Nephron (organoid): ENCODE results near the gene OST4.

Experiments
- H3K27ac Mint-ChIP-seq, 3 experiments: 2 replicates each; pipeline ENCODE4 v1.8.0; 2020; ENCODE audit warnings: mixed read lengths in 3 of 3, mild to moderate bottlenecking in 2 of 3, moderate library complexity in 1 of 3
- H3K27me3 Mint-ChIP-seq: 2 replicates; pipeline ENCODE4 v1.8.0; 2021; ENCODE audit warnings: low read depth, mild to moderate bottlenecking, moderate library complexity, mixed read lengths
- H3K36me3 Mint-ChIP-seq: 2 replicates; pipeline ENCODE4 v1.8.0; 2020; ENCODE audit warnings: low read depth, mixed read lengths
- H3K4me1 Mint-ChIP-seq: 2 replicates; pipeline ENCODE4 v1.8.0; 2020; ENCODE audit warnings: mixed read lengths
- H3K4me3 Mint-ChIP-seq, 3 experiments: 2 replicates each; pipeline ENCODE4 v1.8.0; 2020; ENCODE audit warnings: mild to moderate bottlenecking in 3 of 3, mixed read lengths in 3 of 3, moderate library complexity in 2 of 3
- H3K9me3 Mint-ChIP-seq: 2 replicates; pipeline ENCODE4 v1.8.0; 2020; ENCODE audit warnings: mixed read lengths
- TF ChIP-seq, protein P1 (sequence below), 3 experiments: fragments of 200-600 bp; sonication (generic); IDR thresholded peaks; one replicate each; pipeline ENCODE4 v1.5.0; 2021; ENCODE audit warnings: antibody characterized with exemption in 3 of 3; ENCODE audit not compliant: unreplicated experiment in 3 of 3

The OST4 gene

DNA sequence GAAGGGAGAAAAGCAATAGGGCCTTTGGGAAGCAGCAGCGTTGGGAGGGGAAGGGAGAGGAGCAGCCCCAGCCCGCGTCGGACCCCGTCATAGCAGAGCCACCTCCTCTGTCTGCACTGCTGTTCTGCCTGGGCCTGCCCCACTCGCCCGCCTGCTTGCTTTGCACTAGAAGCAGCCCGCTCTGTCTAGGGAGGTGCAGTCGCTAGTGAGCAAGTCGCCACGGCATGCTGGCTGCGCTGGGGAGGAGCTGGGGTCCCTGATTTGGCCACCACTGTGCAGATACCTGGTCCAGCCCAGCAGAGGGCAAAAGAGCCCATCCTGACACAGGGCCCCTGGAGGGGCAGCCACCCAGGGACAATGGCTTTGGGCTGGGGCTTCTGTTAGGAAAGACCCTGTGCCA is 46.6 kb downstream of the OST4 start:
- H3K27me3 Mint-ChIP-seq, result peaks cover 4% of the 10 kb centered on the region
- TF ChIP-seq, protein P1, sequence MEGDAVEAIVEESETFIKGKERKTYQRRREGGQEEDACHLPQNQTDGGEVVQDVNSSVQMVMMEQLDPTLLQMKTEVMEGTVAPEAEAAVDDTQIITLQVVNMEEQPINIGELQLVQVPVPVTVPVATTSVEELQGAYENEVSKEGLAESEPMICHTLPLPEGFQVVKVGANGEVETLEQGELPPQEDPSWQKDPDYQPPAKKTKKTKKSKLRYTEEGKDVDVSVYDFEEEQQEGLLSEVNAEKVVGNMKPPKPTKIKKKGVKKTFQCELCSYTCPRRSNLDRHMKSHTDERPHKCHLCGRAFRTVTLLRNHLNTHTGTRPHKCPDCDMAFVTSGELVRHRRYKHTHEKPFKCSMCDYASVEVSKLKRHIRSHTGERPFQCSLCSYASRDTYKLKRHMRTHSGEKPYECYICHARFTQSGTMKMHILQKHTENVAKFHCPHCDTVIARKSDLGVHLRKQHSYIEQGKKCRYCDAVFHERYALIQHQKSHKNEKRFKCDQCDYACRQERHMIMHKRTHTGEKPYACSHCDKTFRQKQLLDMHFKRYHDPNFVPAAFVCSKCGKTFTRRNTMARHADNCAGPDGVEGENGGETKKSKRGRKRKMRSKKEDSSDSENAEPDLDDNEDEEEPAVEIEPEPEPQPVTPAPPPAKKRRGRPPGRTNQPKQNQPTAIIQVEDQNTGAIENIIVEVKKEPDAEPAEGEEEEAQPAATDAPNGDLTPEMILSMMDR (IDR thresholded peaks at IDR 0.05; ENCODE audit: unreplicated experiment in 3 of 3), result no peak

DNA sequence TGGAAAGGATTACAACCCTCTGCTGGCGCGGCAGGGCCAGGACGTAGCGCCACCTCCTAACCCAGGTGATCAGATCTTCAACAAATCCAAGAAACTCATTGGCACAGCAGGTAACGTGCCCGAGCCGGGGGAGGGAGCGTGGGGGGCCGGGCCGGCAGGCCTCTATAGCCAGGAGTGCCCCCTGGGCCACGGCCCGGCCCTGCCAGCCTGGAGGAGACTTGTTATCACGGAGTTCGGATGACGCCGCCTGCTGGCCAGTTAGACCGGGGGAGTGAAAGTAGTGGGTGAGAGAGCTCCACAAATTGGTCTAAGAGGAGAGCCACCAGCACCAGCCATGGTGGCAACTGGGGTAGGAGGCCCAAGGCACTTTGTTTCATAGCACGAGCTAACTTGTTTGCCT is 47.3 kb downstream of the OST4 start:
- H3K4me1 Mint-ChIP-seq, result peaks cover 31% of the 10 kb centered on the region
- TF ChIP-seq, protein P1 (IDR thresholded peaks at IDR 0.05; ENCODE audit: unreplicated experiment in 3 of 3), result no peak
- no peaks in the 10 kb centered on the region for H3K9me3 Mint-ChIP-seq
- H3K27me3 Mint-ChIP-seq, result peaks cover 4% of the 10 kb centered on the region
- H3K4me3 Mint-ChIP-seq, result no peak overlapping the region
- H3K27ac Mint-ChIP-seq, result no peak overlapping the region
- peaks cover 16% of the 10 kb centered on the region for H3K36me3 Mint-ChIP-seq

More for the DNA sequence above, 46.6 kb downstream of the OST4 start:
- Mint-ChIP-seq H3K36me3 (peaks cover 20% of the 10 kb centered on the region), H3K9me3 (no peaks in the 10 kb centered on the region), H3K27ac (no peak overlapping the region), H3K4me1 (peaks cover 25% of the 10 kb centered on the region), H3K4me3 (no peak overlapping the region)

GRCh38 chr2:27023740-27024139 is 47.7 kb downstream of the OST4 start:
- H3K4me1 Mint-ChIP-seq, result peaks cover 31% of the 10 kb centered on the region
- H3K27ac Mint-ChIP-seq, result no peak overlapping the region
- TF ChIP-seq, protein P1 (IDR thresholded peaks at IDR 0.05; ENCODE audit: unreplicated experiment in 3 of 3), result no peak
- H3K36me3 Mint-ChIP-seq, result peaks cover 16% of the 10 kb centered on the region
- peaks cover 4% of the 10 kb centered on the region for H3K27me3 Mint-ChIP-seq
- H3K9me3 Mint-ChIP-seq, result no peaks in the 10 kb centered on the region
- H3K4me3 Mint-ChIP-seq, result no peak overlapping the region

DNA sequence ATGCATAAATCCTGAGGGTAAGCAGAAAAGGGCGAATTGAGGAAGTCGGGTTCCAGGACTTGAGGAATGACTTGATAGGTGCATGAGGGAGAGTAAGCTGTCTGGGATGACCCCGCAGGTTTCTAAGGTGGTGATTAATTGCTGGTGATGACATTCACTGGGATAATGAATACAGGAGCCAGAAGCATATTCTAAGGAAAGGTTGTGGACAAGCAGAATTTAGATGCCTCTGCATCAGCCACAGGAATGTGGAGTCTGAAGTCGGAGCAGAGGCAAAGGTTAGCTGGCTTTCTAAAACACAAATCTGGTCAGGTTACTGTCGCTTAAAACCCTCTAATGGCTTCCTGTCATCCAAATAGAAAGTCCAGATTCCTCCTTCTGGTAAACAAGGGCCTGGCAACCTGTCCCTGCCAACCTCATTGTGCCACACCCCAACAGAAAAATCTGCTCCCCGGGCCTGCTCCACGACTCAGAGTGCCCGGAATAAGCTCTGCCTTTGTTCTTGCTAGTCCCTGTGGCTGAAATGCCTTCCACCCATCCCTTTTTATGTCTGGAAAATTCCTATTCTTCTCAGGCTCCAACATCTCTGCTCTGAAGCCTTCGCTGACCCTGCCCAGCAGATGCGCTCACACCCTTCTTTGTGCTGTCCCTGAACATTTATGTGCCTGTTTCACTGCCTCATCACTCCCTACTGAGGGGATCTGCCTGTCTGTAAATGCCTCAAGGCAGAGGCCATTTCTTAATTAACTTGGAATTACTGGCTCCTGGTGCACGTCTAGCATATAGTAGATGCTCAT is 50.0 kb downstream of the OST4 start:
- peak overlapping the region in 1 of 3 experiments; percentile 14 for H3K27ac Mint-ChIP-seq
- no peaks in the 10 kb centered on the region for H3K9me3 Mint-ChIP-seq
- TF ChIP-seq, protein P1 (IDR thresholded peaks at IDR 0.05; ENCODE audit: unreplicated experiment in 3 of 3), result no peak
- H3K27me3 Mint-ChIP-seq, result peaks cover 4% of the 10 kb centered on the region
- H3K4me1 Mint-ChIP-seq, result peaks cover 38% of the 10 kb centered on the region
- peaks cover 16% of the 10 kb centered on the region for H3K36me3 Mint-ChIP-seq
- no peak overlapping the region for H3K4me3 Mint-ChIP-seq
